ENCODE results near the gene LINC00305.

Gene LINC00305

DNA sequence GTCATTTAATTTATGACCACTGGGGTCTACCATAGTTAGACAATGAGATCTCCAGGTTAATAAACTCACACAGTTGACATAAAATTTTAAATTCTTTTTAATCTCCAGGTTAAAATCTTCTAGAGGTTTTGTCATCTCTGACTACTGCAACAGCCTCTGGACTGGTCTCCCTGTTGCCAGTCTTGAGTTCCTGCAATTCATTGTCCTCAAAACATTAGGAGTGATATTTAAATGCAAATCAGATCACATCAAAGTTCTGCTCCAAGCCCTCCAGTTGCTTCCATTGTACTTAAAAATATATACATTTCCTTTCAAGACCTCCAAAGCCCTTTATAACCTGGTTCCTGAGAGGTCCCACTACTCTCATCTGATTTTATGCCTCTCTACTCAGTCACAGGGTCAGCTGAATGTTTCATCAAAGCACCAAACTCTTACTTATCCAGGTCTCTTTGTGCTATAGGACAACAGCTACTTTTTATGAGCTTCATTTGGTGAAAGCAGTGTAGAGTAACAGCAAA lies 18.6 kb upstream of the LINC00305 start:
- TF ChIP-seq POLR2AphosphoS5 (IDR thresholded peaks at IDR 0.05; ENCODE audit: low read depth, low read length) (no peak), POLR2A (IDR thresholded peaks at IDR 0.05; ENCODE audit: low read depth, low read length) (no peak), POU2F2 (IDR thresholded peaks at IDR 0.05; ENCODE audit: low read depth, low read length) (no peak), PAX5 (IDR thresholded peaks at IDR 0.05; ENCODE audit: insufficient read depth, low read length, severe bottlenecking) (no peak), TAF1 (IDR thresholded peaks at IDR 0.05; ENCODE audit: low read depth, low read length) (no peak), SPI1 (IDR thresholded peaks at IDR 0.05; ENCODE audit: low read depth, low read length) (no peak)
- DNase-seq (ENCODE audit: insufficient read length, low spot score) (no peak), FAIRE-seq (no peak)

DNA sequence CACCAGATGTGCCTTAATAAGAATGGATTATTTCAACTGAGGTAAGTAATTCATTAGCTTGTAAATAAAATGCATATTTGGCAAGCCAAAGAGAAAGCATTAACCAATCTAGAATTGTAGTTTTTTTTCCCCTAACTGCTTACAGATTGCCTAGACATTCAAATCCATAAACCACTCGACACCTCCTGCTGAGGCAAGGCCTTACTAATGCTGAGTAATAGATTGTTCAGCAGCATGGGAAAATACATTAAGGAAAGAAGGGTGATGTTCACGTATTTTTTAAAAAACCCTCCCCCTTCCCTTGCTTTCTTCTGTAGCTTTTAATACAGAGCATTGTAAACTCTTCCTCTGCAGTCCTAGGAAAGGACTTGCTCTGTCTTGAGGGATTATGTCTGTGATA lies 17.0 kb upstream of the LINC00305 start:
- no peak for FAIRE-seq
- TF ChIP-seq POLR2A (IDR thresholded peaks at IDR 0.05; ENCODE audit: low read depth, low read length) (no peak), PAX5 (IDR thresholded peaks at IDR 0.05; ENCODE audit: insufficient read depth, low read length, severe bottlenecking) (no peak), SPI1 (IDR thresholded peaks at IDR 0.05; ENCODE audit: low read depth, low read length) (no peak), POLR2AphosphoS5 (IDR thresholded peaks at IDR 0.05; ENCODE audit: low read depth, low read length) (no peak), POU2F2 (IDR thresholded peaks at IDR 0.05; ENCODE audit: low read depth, low read length) (no peak), TAF1 (IDR thresholded peaks at IDR 0.05; ENCODE audit: low read depth, low read length) (no peak)
- DNase-seq (ENCODE audit: insufficient read length, low spot score) = no peak

DNA sequence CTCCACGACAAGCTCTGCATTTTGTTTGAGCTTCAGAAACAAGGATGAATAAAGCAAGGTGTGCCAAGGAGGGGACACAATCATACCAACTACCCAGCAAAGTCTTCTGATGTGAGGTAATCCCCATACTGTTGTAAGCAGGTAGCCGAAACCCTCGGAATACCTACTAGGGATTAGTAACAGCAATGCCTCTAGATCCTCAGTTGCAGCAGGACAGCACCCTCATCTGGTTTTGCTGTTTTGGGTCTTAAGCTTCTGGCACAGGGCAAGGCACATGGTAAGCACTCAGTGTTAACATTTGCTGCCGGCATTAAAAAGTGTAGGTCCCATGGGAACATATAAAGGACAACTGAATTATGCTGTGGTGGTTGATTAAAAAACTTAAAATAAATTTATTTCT lies 16.0 kb upstream of the LINC00305 start:
- DNase-seq (ENCODE audit: insufficient read length, low spot score) (no peak), FAIRE-seq (no peak)
- no peak for TF ChIP-seq POLR2AphosphoS5 (IDR thresholded peaks at IDR 0.05; ENCODE audit: low read depth, low read length)
- no peak for TF ChIP-seq TAF1 (IDR thresholded peaks at IDR 0.05; ENCODE audit: low read depth, low read length)
- TF ChIP-seq SPI1 (IDR thresholded peaks at IDR 0.05; ENCODE audit: low read depth, low read length) = no peak
- no peak for TF ChIP-seq PAX5 (IDR thresholded peaks at IDR 0.05; ENCODE audit: insufficient read depth, low read length, severe bottlenecking)
- no peak for TF ChIP-seq POU2F2 (IDR thresholded peaks at IDR 0.05; ENCODE audit: low read depth, low read length)
- TF ChIP-seq POLR2A (IDR thresholded peaks at IDR 0.05; ENCODE audit: low read depth, low read length) = no peak

DNA sequence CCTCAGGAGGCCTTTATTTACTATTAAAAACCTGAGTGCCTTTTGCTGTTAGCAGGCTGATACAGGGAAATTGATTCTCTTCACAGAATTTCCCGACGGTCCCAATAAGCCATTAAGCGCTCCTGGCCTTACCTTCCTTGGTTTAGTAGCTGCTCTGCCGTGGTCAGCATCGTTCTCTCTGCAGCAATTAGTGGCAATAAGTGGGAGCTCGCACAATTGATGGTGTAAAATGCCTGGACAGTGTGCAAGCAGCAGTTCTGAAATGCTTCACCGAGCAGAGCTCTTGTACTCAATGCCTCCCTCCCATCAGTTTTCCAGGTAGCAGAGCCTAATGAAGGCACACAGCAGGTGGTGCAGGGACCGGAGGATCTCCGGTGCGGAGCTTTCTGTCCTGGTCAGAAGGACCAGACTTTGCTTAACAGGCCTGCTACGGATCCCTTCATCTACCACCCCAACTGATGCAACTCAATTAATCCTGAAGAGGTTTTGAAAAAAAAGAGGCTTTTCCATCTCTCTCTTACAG lies 1.1 kb upstream of the LINC00305 start:
- DNase-seq (ENCODE audit: insufficient read length, low spot score) = no peak
- no peak for FAIRE-seq
- TF ChIP-seq SPI1 (IDR thresholded peaks at IDR 0.05; ENCODE audit: low read depth, low read length) = no peak
- no peak for TF ChIP-seq POLR2AphosphoS5 (IDR thresholded peaks at IDR 0.05; ENCODE audit: low read depth, low read length)
- no peak for TF ChIP-seq TAF1 (IDR thresholded peaks at IDR 0.05; ENCODE audit: low read depth, low read length)
- no peak for TF ChIP-seq PAX5 (IDR thresholded peaks at IDR 0.05; ENCODE audit: insufficient read depth, low read length, severe bottlenecking)
- TF ChIP-seq POLR2A (IDR thresholded peaks at IDR 0.05; ENCODE audit: low read depth, low read length) = no peak
- no peak for TF ChIP-seq POU2F2 (IDR thresholded peaks at IDR 0.05; ENCODE audit: low read depth, low read length)

DNA sequence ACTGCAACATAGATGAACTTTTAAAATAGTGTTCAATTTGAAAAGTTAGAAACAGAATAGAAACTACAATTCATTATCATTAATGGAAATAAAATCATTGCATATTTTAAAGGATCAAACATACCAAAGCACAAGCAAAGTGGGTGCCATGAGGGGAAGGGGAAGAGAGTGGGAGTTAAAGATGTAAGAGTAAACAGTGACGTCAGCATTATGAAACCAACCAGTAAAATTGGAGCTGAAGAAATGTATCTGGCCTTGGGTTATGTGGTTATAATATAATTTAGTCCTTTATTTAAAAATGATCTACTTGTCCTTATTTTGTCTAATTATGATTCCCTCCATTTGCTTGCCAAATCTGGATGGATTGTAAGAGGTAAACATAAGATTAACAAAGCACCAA lies 6.0 kb downstream of the LINC00305 start:
- FAIRE-seq = no peak
- TF ChIP-seq POLR2AphosphoS5 (IDR thresholded peaks at IDR 0.05; ENCODE audit: low read depth, low read length) = no peak
- no peak for DNase-seq (ENCODE audit: insufficient read length, low spot score)

DNA sequence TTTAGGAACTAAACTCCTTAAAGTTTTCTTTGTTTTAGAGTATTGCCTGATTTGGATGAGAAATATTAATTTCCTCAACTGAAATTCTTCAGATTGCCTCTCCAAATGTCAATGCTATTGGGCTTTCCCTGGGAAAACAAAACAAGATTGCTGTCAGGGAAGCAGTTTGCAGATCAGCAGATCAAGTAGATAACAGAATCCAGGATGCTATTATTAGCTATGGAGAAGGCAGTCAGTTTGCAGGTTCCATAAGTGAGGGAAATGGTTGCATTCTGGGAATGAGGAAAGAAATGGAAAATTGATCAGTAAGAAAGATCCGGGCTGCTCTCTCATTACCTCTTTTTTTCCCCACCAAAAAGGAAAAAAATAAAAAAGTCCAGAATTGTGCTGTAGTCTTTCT lies 11.0 kb downstream of the LINC00305 start:
- no peak for FAIRE-seq
- no peak for TF ChIP-seq SPI1 (IDR thresholded peaks at IDR 0.05; ENCODE audit: low read depth, low read length)
- no peak for TF ChIP-seq POLR2AphosphoS5 (IDR thresholded peaks at IDR 0.05; ENCODE audit: low read depth, low read length)
- TF ChIP-seq TAF1 (IDR thresholded peaks at IDR 0.05; ENCODE audit: low read depth, low read length) = no peak
- TF ChIP-seq POU2F2 (IDR thresholded peaks at IDR 0.05; ENCODE audit: low read depth, low read length) = no peak
- TF ChIP-seq POLR2A (IDR thresholded peaks at IDR 0.05; ENCODE audit: low read depth, low read length) = no peak
- TF ChIP-seq PAX5 (IDR thresholded peaks at IDR 0.05; ENCODE audit: insufficient read depth, low read length, severe bottlenecking) = no peak
- no peak for DNase-seq (ENCODE audit: insufficient read length, low spot score)

DNA sequence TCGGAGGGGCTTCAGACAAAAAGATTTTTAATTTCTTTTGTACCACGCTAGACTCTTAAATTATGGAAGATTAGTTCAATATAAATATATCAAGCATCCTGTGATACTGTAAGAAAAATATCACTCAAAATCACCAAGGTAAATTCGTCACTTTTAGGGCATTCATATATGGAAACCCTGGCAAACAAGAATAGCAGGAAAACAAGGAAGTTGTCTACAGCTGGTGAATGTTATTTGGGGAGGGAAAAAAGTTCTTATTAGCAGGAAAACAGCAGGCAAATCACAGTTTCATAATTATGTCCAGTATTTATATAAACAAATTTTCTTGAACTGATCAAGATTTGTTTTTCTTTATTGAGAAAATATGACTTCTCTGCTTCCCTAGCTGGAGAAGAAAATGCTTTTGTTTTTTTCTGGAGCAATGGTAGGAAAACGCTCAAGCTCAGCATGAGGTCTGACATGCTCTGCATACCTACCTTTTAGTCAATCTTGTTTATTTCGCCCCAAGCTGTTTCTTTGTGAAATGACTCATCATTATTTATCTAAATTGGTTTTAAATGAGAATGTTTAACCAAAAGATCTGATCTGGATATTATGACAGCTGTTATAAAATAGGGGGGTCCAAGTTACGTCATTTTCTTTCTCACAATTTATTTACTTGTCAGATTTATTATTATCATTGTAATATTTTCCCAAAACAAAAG lies 14.7 kb downstream of the LINC00305 start:
- no peak for TF ChIP-seq POLR2A (IDR thresholded peaks at IDR 0.05; ENCODE audit: low read depth, low read length)
- no peak for TF ChIP-seq PAX5 (IDR thresholded peaks at IDR 0.05; ENCODE audit: insufficient read depth, low read length, severe bottlenecking)
- TF ChIP-seq POU2F2 (IDR thresholded peaks at IDR 0.05; ENCODE audit: low read depth, low read length) = no peak
- TF ChIP-seq POLR2AphosphoS5 (IDR thresholded peaks at IDR 0.05; ENCODE audit: low read depth, low read length) = no peak
- TF ChIP-seq TAF1 (IDR thresholded peaks at IDR 0.05; ENCODE audit: low read depth, low read length) = no peak
- TF ChIP-seq SPI1 (IDR thresholded peaks at IDR 0.05; ENCODE audit: low read depth, low read length) = no peak
- DNase-seq (ENCODE audit: insufficient read length, low spot score) (no peak), FAIRE-seq (no peak)

DNA sequence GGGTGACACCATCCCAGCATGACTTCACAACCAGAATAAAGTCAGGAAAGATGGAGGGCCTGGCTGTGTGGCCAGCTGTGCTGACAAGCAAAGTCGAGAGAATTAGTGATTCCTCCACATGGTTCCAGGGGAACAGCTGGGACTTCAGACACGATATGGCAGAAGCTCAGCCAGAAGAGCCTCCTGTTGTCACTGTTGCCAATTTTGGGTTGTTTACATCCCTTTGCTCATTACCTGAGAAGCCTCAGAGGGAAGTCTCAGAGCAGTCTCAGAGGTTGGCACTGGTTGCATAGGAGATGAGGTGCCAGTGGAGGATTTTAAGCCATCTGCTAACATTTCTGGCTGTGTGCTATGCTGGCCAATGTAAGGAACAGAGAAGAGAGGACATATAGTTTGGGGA lies 16.0 kb downstream of the LINC00305 start:
- FAIRE-seq (no peak), DNase-seq (ENCODE audit: insufficient read length, low spot score) (no peak)
- TF ChIP-seq POU2F2 (IDR thresholded peaks at IDR 0.05; ENCODE audit: low read depth, low read length) = no peak
- no peak for TF ChIP-seq POLR2AphosphoS5 (IDR thresholded peaks at IDR 0.05; ENCODE audit: low read depth, low read length)
- no peak for TF ChIP-seq POLR2A (IDR thresholded peaks at IDR 0.05; ENCODE audit: low read depth, low read length)
- no peak for TF ChIP-seq PAX5 (IDR thresholded peaks at IDR 0.05; ENCODE audit: insufficient read depth, low read length, severe bottlenecking)
- no peak for TF ChIP-seq SPI1 (IDR thresholded peaks at IDR 0.05; ENCODE audit: low read depth, low read length)
- no peak for TF ChIP-seq TAF1 (IDR thresholded peaks at IDR 0.05; ENCODE audit: low read depth, low read length)

DNA sequence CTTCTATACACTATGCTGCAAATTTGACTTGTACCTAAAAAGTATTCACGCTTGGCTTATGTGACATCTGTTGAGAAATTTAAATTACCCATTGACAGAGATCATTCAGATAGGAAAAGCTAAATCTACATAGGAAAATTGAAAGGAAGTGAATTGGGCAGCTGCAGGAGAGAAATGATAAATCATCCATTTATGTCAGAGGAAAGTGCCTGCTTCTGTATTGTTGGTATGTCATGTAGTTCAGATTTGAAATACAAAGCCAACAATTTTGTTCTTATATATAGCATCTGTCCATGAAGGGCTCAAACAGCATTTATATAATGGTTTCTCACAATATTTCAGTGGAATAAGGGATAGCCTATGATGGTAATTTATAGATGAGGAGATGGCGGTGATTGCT lies 17.6 kb downstream of the LINC00305 start:
- TF ChIP-seq TAF1 (IDR thresholded peaks at IDR 0.05; ENCODE audit: low read depth, low read length) = no peak
- no peak for TF ChIP-seq SPI1 (IDR thresholded peaks at IDR 0.05; ENCODE audit: low read depth, low read length)
- no peak for TF ChIP-seq PAX5 (IDR thresholded peaks at IDR 0.05; ENCODE audit: insufficient read depth, low read length, severe bottlenecking)
- no peak for TF ChIP-seq POU2F2 (IDR thresholded peaks at IDR 0.05; ENCODE audit: low read depth, low read length)
- no peak for TF ChIP-seq POLR2AphosphoS5 (IDR thresholded peaks at IDR 0.05; ENCODE audit: low read depth, low read length)
- no peak for TF ChIP-seq POLR2A (IDR thresholded peaks at IDR 0.05; ENCODE audit: low read depth, low read length)
- FAIRE-seq = no peak
- DNase-seq (ENCODE audit: insufficient read length, low spot score) = no peak
